ENCODE measurements around the gene ENDOU.

The ENDOU gene

GRCh38 chr12:47772094-47772660, 46.9 kb upstream of the ENDOU start:
- TF ChIP-seq CTCF (IDR thresholded peaks at IDR 0.05; ENCODE audit: control extremely low read depth, extremely low read depth, low read depth, missing control alignments), result no peak
- POLR2A ChIA-PET, result no interaction called here
- CTCF ChIA-PET, result interaction anchor here (0.9 to 35.8 kb wide), 10 partner anchors 10 to 98 kb away, joined by 3 to 1524 read pairs (median 4); partner anchors contain the start of genes ENDOU, RAPGEF3 and RPAP3
- DNase-seq (ENCODE audit: extremely low spot score), result no peak

GRCh38 chr12:47771304-47771703, 46.0 kb upstream of the ENDOU start:
- no peak for DNase-seq (ENCODE audit: extremely low spot score)
- ChIA-PET POLR2A (no interaction called here), CTCF (interaction anchor here (0.9 to 35.8 kb wide), 5 partner anchors 14 to 65 kb away, joined by 3 to 1524 read pairs (median 7); partner anchors contain the start of genes ENDOU, RAPGEF3 and RPAP3)
- no peak for TF ChIP-seq CTCF (IDR thresholded peaks at IDR 0.05; ENCODE audit: control extremely low read depth, extremely low read depth, low read depth, missing control alignments)

GRCh38 chr12:47770086-47770726, 44.9 kb upstream of the ENDOU start:
- ChIA-PET POLR2A (no interaction called here), CTCF (interaction anchor here (0.8 to 35.8 kb wide), 8 partner anchors 9 to 118 kb away, joined by 3 to 1524 read pairs (median 28); partner anchors contain the start of genes ENDOU, RAPGEF3 and RPAP3)
- DNase-seq (ENCODE audit: extremely low spot score), result no peak
- TF ChIP-seq CTCF (IDR thresholded peaks at IDR 0.05; ENCODE audit: control extremely low read depth, extremely low read depth, low read depth, missing control alignments), result no peak

- TF ChIP-seq CTCF (IDR thresholded peaks at IDR 0.05; ENCODE audit: control extremely low read depth, extremely low read depth, low read depth, missing control alignments), result no peak
- DNase-seq (ENCODE audit: extremely low spot score), result no peak
- CTCF ChIA-PET, result interaction anchor here (0.8 to 35.8 kb wide), 8 partner anchors 9 to 118 kb away, joined by 3 to 1524 read pairs (median 28); partner anchors contain the start of genes ENDOU, RAPGEF3 and RPAP3
- POLR2A ChIA-PET, result no interaction called here
These were observed 44.2 kb upstream of the ENDOU start for GRCh38 chr12:47769234-47770085.

GRCh38 chr12:47768323-47768811, 43.1 kb upstream of the ENDOU start:
- DNase-seq (ENCODE audit: extremely low spot score), result no peak
- ChIA-PET CTCF (interaction anchor here (0.9 to 35.8 kb wide), 13 partner anchors 11 to 184 kb away, joined by 3 to 1524 read pairs (median 14); partner anchors contain the start of genes ENDOU, RAPGEF3 and RPAP3), POLR2A (no interaction called here)
- no peak for TF ChIP-seq CTCF (IDR thresholded peaks at IDR 0.05; ENCODE audit: control extremely low read depth, extremely low read depth, low read depth, missing control alignments)

GRCh38 chr12:47767216-47767724, 42.0 kb upstream of the ENDOU start:
- peak; percentile 83 for TF ChIP-seq CTCF (IDR thresholded peaks at IDR 0.05; ENCODE audit: control extremely low read depth, extremely low read depth, low read depth, missing control alignments)
- peak; percentile 71 for DNase-seq (ENCODE audit: extremely low spot score)
- ChIA-PET POLR2A (no interaction called here), CTCF (interaction anchor here (0.7 to 35.8 kb wide), 33 partner anchors 10 to 276 kb away, joined by 3 to 1524 read pairs (median 6); partner anchors contain the start of genes ENDOU, RAPGEF3, RPAP3 and TMEM106C)

Data from GM10248 (cell line).